ENCODE data around the gene EEPD1.

DNA sequence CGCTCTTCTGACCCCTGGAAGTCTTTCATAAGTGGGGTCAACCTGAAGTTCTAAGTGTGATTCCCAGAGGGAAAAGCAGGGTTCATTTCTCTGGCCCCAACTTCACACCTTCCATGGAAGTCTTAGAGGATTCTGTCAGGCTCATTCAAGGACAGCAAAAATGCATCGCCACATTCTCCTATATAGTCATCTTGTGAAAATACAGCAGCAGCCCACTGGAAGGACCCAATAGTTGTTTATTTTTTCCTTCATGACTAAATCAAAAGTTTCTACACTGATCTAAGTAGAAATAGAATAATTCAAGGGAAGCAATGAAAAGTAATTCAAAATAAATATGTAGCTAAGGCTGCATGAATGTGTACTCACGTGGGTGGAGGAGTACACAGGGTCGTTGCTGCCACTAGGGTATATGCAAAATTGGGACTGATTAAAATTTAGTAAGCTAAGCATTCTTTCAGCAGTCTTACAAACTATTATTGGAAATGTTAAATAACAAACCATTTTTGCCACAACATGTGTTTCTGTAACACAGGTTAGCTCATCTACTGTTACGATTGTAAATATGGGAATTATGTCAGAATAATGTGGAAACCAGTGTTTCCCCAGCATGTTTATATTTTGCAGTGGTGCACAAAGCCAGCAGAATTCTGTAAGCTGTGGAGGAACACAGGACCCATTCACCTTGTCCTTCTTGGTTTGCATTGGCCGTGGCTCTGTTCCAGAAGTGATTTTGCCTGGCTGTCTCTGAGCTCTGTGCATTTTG, 33.5 kb downstream of the EEPD1 start:
- TF ChIP-seq, protein P1, sequence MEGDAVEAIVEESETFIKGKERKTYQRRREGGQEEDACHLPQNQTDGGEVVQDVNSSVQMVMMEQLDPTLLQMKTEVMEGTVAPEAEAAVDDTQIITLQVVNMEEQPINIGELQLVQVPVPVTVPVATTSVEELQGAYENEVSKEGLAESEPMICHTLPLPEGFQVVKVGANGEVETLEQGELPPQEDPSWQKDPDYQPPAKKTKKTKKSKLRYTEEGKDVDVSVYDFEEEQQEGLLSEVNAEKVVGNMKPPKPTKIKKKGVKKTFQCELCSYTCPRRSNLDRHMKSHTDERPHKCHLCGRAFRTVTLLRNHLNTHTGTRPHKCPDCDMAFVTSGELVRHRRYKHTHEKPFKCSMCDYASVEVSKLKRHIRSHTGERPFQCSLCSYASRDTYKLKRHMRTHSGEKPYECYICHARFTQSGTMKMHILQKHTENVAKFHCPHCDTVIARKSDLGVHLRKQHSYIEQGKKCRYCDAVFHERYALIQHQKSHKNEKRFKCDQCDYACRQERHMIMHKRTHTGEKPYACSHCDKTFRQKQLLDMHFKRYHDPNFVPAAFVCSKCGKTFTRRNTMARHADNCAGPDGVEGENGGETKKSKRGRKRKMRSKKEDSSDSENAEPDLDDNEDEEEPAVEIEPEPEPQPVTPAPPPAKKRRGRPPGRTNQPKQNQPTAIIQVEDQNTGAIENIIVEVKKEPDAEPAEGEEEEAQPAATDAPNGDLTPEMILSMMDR (IDR thresholded peaks at IDR 0.05), result no peak
- TF ChIP-seq EZH2 (IDR thresholded peaks at IDR 0.05) (no peak), EZH2phosphoT487 (IDR thresholded peaks at IDR 0.05) (no peak)

Data from neural progenitor cell (in vitro differentiated cells).